Fibroblast of lung (primary cell): ENCODE measurements around the gene ZNF280B. TPM values are rescaled to one million over a fixed set of nuclear protein-coding genes. Genes with fewer than 3 reads are reported as not detected.
A peak's percentile ranks its signal among the peaks of the same experiment; 100 is the strongest.
"Not testable (repeated sequence)": the region's sequence is repeated elsewhere in the genome, so short reads cannot be mapped to it uniquely, and the experiment has no call there.

Experiments used
- DNase-seq, 2 donors: peaks; one replicate each; pipeline versions ENCODE4 v3.0.0 to v3.0.0-alpha.2; 2010; ENCODE audit warnings: low read depth in 2 of 2
- H2AFZ ChIP-seq: 2 replicates; pipeline ENCODE4 v1.5.1; 2012; ENCODE audit warnings: low read length, control low read depth, inconsistent platforms
- H3K27ac ChIP-seq: 2 replicates; pipeline ENCODE4 v1.5.1; 2011; ENCODE audit warnings: low read length, control low read depth; ENCODE audit not compliant: insufficient read depth
- H3K27me3 ChIP-seq: 2 replicates; pipeline ENCODE4 v1.5.1; 2011; ENCODE audit warnings: mild to moderate bottlenecking, low read length; ENCODE audit not compliant: control insufficient read depth, insufficient read depth
- H3K36me3 ChIP-seq: 2 replicates; pipeline ENCODE4 v1.5.1; 2011; ENCODE audit warnings: low read length; ENCODE audit not compliant: control insufficient read depth, insufficient read depth
- H3K4me1 ChIP-seq: 2 replicates; pipeline ENCODE4 v1.5.1; 2011; ENCODE audit warnings: low read length; ENCODE audit not compliant: control insufficient read depth, insufficient read depth; ENCODE audit errors: extremely low read depth
- H3K4me2 ChIP-seq: 2 replicates; pipeline ENCODE4 v1.5.1; 2011; ENCODE audit warnings: low read length, control low read depth; ENCODE audit not compliant: insufficient read depth; ENCODE audit errors: extremely low read depth
- H3K4me3 ChIP-seq, 4 experiments: fragments of 200-600 bp in 1 of 4; sonication (generic) in 1 of 4; replicated peaks in 1 of 4; 2 replicates each; pipeline ENCODE4 v1.5.1; 2011 to 2016; ENCODE audit warnings: low read length in 4 of 4, low read depth in 3 of 4, mild to moderate bottlenecking in 3 of 4, control low read depth in 2 of 4, inconsistent platforms in 1 of 4, mixed read lengths in 1 of 4; ENCODE audit not compliant: insufficient read depth in 1 of 4; ENCODE audit errors: control extremely low read depth in 1 of 4
- H3K79me2 ChIP-seq: 2 replicates; pipeline ENCODE4 v1.5.1; 2012; ENCODE audit warnings: mild to moderate bottlenecking, low read length, inconsistent platforms; ENCODE audit not compliant: control insufficient read depth, insufficient read depth
- H3K9ac ChIP-seq: 2 replicates; pipeline ENCODE4 v1.5.1; 2011; ENCODE audit warnings: mild to moderate bottlenecking, low read length, control low read depth; ENCODE audit not compliant: insufficient read depth
- H3K9me3 ChIP-seq: 2 replicates; pipeline ENCODE4 v1.5.1; 2012; ENCODE audit warnings: low read depth, low read length; ENCODE audit not compliant: control insufficient read depth, insufficient read depth
- H4K20me1 ChIP-seq: 2 replicates; pipeline ENCODE4 v1.5.1; 2011; ENCODE audit warnings: low read length; ENCODE audit not compliant: control insufficient read depth, insufficient read depth; ENCODE audit errors: extremely low read depth
- CTCF ChIP-seq, 2 donors: IDR thresholded peaks in 1 of 2; conservative IDR thresholded peaks in 1 of 2; 1 replicate in 1 of 2; 2 replicates in 1 of 2; pipeline ENCODE4 v1.5.1; 2011 to 2012; ENCODE audit warnings: low read length in 2 of 2, control low read depth in 1 of 2, inconsistent platforms in 1 of 2, low read depth in 1 of 2, mild to moderate bottlenecking in 1 of 2
- EZH2 ChIP-seq: IDR thresholded peaks from 2 replicates; pipeline ENCODE4 v1.5.1; 2012; ENCODE audit warnings: low read length, control low read depth, mild to moderate bottlenecking; ENCODE audit errors: missing control alignments
- polyA plus RNA-seq, 2 donors: library from polyadenylated mRNA; depleted of rRNA in 1 of 2; stranded (reverse) in 1 of 2; unstranded in 1 of 2; fragments of >200 nt; gene quantifications; 2 replicates each; pipeline ENCODE4 v1.2.1, GENCODE V29; 2011 to 2012; ENCODE audit warnings: missing spikeins in 1 of 2
- total RNA-seq: library from RNA; depleted of rRNA; stranded (reverse); fragments of >200 nt; gene quantifications from 2 replicates; pipeline ENCODE4 v1.2.1, GENCODE V29; 2014

The ZNF280B gene
- total and polyA plus RNA-seq, 2 donors (not counting 1 experiment from before 2014, with no cell fraction given): 0.33 to 0.81 TPM

GRCh38 chr22:22507743-22508273 is 734 bp downstream of the ZNF280B start:
- DNase-seq: no peak
- Histone ChIP-seq H3K27me3 (no peaks in the 10 kb centered on the region), H3K27ac (no peak overlapping the region), H2AFZ (peak overlapping the region; percentile 71), H3K9ac (no peak overlapping the region), H3K4me2 (peak overlapping the region; percentile 76), H3K4me3 (peak overlapping the region; percentile 46 to 61 (median 60)), H3K79me2 (no peaks in the 10 kb centered on the region), H3K36me3 (no peaks in the 10 kb centered on the region), H4K20me1 (no peaks in the 10 kb centered on the region), H3K9me3 (no peaks in the 10 kb centered on the region), H3K4me1 (no peaks in the 10 kb centered on the region)
- TF ChIP-seq EZH2 (no peak), CTCF (conservative IDR thresholded peaks at IDR 0.05 in 1 of 2, IDR thresholded peaks at IDR 0.05 in 1 of 2; ENCODE audit: low read depth in 1 of 2, low read length in 2 of 2) (no peak)

- DNase-seq: no peak
- Histone ChIP-seq H3K79me2 (no peaks in the 10 kb centered on the region), H2AFZ (no peak overlapping the region), H3K4me3 (no peak overlapping the region), H3K27me3 (no peaks in the 10 kb centered on the region), H3K9ac (no peak overlapping the region), H3K36me3 (no peaks in the 10 kb centered on the region), H3K4me2 (no peak overlapping the region), H3K27ac (no peak overlapping the region), H3K9me3 (no peaks in the 10 kb centered on the region), H3K4me1 (no peaks in the 10 kb centered on the region), H4K20me1 (no peaks in the 10 kb centered on the region)
- TF ChIP-seq EZH2 (no peak), CTCF (conservative IDR thresholded peaks at IDR 0.05 in 1 of 2, IDR thresholded peaks at IDR 0.05 in 1 of 2; ENCODE audit: low read depth in 1 of 2, low read length in 2 of 2) (no peak)
Measured at GRCh38 chr22:22506736-22507135, 1.8 kb downstream of the ZNF280B start.

GRCh38 chr22:22498267-22498666 is 10.3 kb downstream of the ZNF280B start:
- H3K4me3 ChIP-seq: no peak overlapping the region
- H3K4me1 ChIP-seq: no peaks in the 10 kb centered on the region
- no peak overlapping the region for H3K27ac ChIP-seq
- H3K79me2 ChIP-seq: no peaks in the 10 kb centered on the region
- H4K20me1 ChIP-seq: no peaks in the 10 kb centered on the region
- H3K36me3 ChIP-seq: no peaks in the 10 kb centered on the region
- TF ChIP-seq CTCF (conservative IDR thresholded peaks at IDR 0.05 in 1 of 2, IDR thresholded peaks at IDR 0.05 in 1 of 2; ENCODE audit: low read depth in 1 of 2, low read length in 2 of 2) (no peak), EZH2 (no peak)
- H3K9ac ChIP-seq: no peak overlapping the region
- no peak overlapping the region for H3K4me2 ChIP-seq
- no peak overlapping the region for H2AFZ ChIP-seq
- DNase-seq: no peak
- no peaks in the 10 kb centered on the region for H3K27me3 ChIP-seq
- no peaks in the 10 kb centered on the region for H3K9me3 ChIP-seq

GRCh38 chr22:22491589-22491988 is 17.0 kb downstream of the ZNF280B start:
- DNase-seq: peak in 1 of 2 donors; percentile 6
- not testable (repeated sequence) for H3K9me3 ChIP-seq, H2AFZ ChIP-seq, H3K4me1 ChIP-seq, H3K27me3 ChIP-seq, H3K9ac ChIP-seq, H3K36me3 ChIP-seq, H3K4me2 ChIP-seq, H4K20me1 ChIP-seq, H3K27ac ChIP-seq, H3K79me2 ChIP-seq, H3K4me3 ChIP-seq
